Adipocyte (in vitro differentiated cells): ENCODE measurements around the gene XAGE1A.
"Not testable (repeated sequence)": the region's sequence is repeated elsewhere in the genome, so short reads cannot be mapped to it uniquely, and the experiment has no call there.

Experiments used
- DNase-seq: peaks from one replicate; pipeline ENCODE4 v3.0.0-alpha.2; 2015; ENCODE audit warnings: low read depth
- H3K27me3 ChIP-seq: replicated peaks from 2 replicates; pipeline ENCODE4 v1.7.0; 2013; ENCODE audit warnings: mild to moderate bottlenecking, low read length, moderate library complexity; ENCODE audit not compliant: control insufficient read depth, insufficient read depth
- H3K36me3 ChIP-seq: 2 replicates; pipeline ENCODE4 v1.7.0; 2013; ENCODE audit warnings: low read length, mild to moderate bottlenecking, moderate library complexity; ENCODE audit not compliant: control insufficient read depth, insufficient read depth, severe bottlenecking
- H3K4me1 ChIP-seq: 2 replicates; pipeline ENCODE4 v1.7.0; 2013; ENCODE audit warnings: mild to moderate bottlenecking, low read length, moderate library complexity; ENCODE audit not compliant: control insufficient read depth, insufficient read depth
- H3K4me3 ChIP-seq: 2 replicates; pipeline ENCODE4 v1.7.0; 2013; ENCODE audit warnings: mild to moderate bottlenecking, low read length, moderate library complexity
- H3K9ac ChIP-seq: 2 replicates; pipeline ENCODE4 v1.7.0; 2013; ENCODE audit warnings: mild to moderate bottlenecking, low read length, moderate library complexity
- H3K9me3 ChIP-seq: 2 replicates; pipeline ENCODE4 v1.7.0; 2013; ENCODE audit warnings: mild to moderate bottlenecking, low read length, moderate library complexity; ENCODE audit not compliant: control insufficient read depth

XAGE1A gene

GRCh38 chrX:52541051-52541450 is 45.4 kb downstream of the XAGE1A start:
- H3K36me3 ChIP-seq, DNase-seq, H3K4me1 ChIP-seq, H3K9me3 ChIP-seq, H3K9ac ChIP-seq, H3K4me3 ChIP-seq: not testable (repeated sequence)
- H3K27me3 ChIP-seq: peaks cover 20% of the 10 kb centered on the region

GRCh38 chrX:52542311-52542710 is 46.7 kb downstream of the XAGE1A start:
- H3K36me3 ChIP-seq: no peaks in the 10 kb centered on the region
- no peaks in the 10 kb centered on the region for H3K4me1 ChIP-seq
- H3K9ac ChIP-seq: no peak overlapping the region
- H3K9me3 ChIP-seq: no peaks in the 10 kb centered on the region
- H3K27me3 ChIP-seq: peaks cover 20% of the 10 kb centered on the region
- H3K4me3 ChIP-seq: no peak overlapping the region
- DNase-seq: no peak

- Histone ChIP-seq H3K9ac (no peak overlapping the region), H3K9me3 (no peaks in the 10 kb centered on the region), H3K4me1 (no peaks in the 10 kb centered on the region), H3K36me3 (no peaks in the 10 kb centered on the region), H3K27me3 (peaks cover 29% of the 10 kb centered on the region), H3K4me3 (no peak overlapping the region)
- no peak for DNase-seq
Measured at GRCh38 chrX:52544147-52544840, 48.7 kb downstream of the XAGE1A start.

GRCh38 chrX:52548769-52549168 is 53.2 kb downstream of the XAGE1A start:
- peaks cover 26% of the 10 kb centered on the region for H3K27me3 ChIP-seq
- not testable (repeated sequence) for H3K4me3 ChIP-seq, H3K9me3 ChIP-seq, H3K36me3 ChIP-seq, H3K9ac ChIP-seq, H3K4me1 ChIP-seq, DNase-seq
